Measurements from ENCODE around the gene ELMO1.
A peak's percentile ranks its signal among the peaks of the same experiment; 100 is the strongest.

Gene ELMO1

DNA sequence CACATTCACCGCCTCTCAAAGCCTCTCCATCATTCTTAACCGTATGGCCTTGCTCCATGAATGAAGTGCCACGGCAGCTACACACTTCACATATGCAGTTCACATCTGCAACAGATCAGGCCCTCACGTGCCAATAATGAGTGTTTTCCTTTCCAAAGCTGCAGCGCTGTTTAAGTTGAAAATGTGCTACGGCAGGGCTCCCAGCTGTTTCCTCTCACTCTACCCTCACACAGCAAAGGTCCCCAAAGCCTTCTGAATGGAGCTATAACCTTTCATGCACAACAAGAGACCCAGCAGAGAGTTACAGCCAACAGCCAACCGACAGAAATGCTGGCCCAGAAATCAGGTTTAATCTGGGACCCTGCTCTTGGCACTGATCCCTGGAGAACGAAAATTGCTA, 236.1 kb downstream of the ELMO1 start:
- peak overlapping the region; percentile 54 for H3K23ac ChIP-seq (ENCODE audit: low read length)
- H3K36me3 ChIP-seq (ENCODE audit: control insufficient read depth in 1 of 2, insufficient read depth in 2 of 2, low read length in 2 of 2) = peaks cover 8 to 23% of the 10 kb centered on the region in 2 experiments
- H3K27ac ChIP-seq (ENCODE audit: low read depth, low read length) = no peak overlapping the region
- H4K91ac ChIP-seq (ENCODE audit: low read depth, low read length) = no peak overlapping the region
- DNase-seq = no peak
- no peak overlapping the region for H3K14ac ChIP-seq (ENCODE audit: low read length)
- peaks cover 0 to 3% of the 10 kb centered on the region in 2 experiments for H3K4me1 ChIP-seq (ENCODE audit: control insufficient read depth in 1 of 2, insufficient read depth in 2 of 2, low read length in 2 of 2)
- H2AFZ ChIP-seq (ENCODE audit: insufficient read depth, low read length, poor library complexity) = no peak overlapping the region
- H3K18ac ChIP-seq (ENCODE audit: low read length) = no peak overlapping the region
- no CpG with 5 or more reads among the region's 8 CpGs for WGBS (ENCODE audit: extremely low coverage, insufficient coverage, insufficient read length)
- H2BK120ac ChIP-seq (ENCODE audit: insufficient read depth, low read length, poor library complexity) = no peak overlapping the region
- no peak overlapping the region for H3K9ac ChIP-seq (ENCODE audit: low read length)
- no peaks in the 10 kb centered on the region for H3K79me2 ChIP-seq (ENCODE audit: control insufficient read depth, insufficient read depth, low read length, poor library complexity)
- H3K4ac ChIP-seq (ENCODE audit: low read depth, low read length) = no peak overlapping the region
- no peak overlapping the region for H4K12ac ChIP-seq (ENCODE audit: low read depth, low read length)
- H2AK5ac ChIP-seq (ENCODE audit: low read length) = no peak overlapping the region
- H2BK12ac ChIP-seq (ENCODE audit: low read length) = no peak overlapping the region
- H2BK5ac ChIP-seq (ENCODE audit: low read depth, low read length, poor library complexity) = no peak overlapping the region
- H3K79me1 ChIP-seq (ENCODE audit: low read length) = no peaks in the 10 kb centered on the region
- H3K27me3 ChIP-seq (ENCODE audit: insufficient read depth, low read length) = no peaks in the 10 kb centered on the region
- H3K9me3 ChIP-seq (ENCODE audit: insufficient read depth, low read depth, low read length) = no peaks in the 10 kb centered on the region
- no peak overlapping the region for H3K4me3 ChIP-seq (ENCODE audit: low read depth, low read length)
- H4K8ac ChIP-seq (ENCODE audit: low read depth, low read length) = no peak overlapping the region
- H3K4me2 ChIP-seq (ENCODE audit: low read length) = no peak overlapping the region

DNA sequence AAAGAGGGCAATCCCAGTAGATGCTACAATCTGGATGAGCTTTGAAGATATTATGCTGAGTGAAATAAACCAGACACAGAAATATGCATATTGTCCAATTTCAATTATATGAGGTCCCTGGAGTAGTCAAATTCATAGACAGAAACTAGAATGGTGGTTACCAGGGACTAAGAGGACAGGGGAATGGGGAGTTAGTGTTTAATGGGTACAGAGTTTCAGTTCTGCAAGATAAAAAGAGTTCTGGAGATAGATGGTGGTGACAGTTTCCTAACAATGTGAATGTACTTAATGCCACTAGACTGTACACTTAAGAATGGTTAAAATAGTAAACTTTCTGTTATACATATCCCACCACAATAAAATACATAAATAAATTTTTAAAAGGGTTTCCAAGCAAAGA, 236.6 kb downstream of the ELMO1 start:
- H2AFZ ChIP-seq (ENCODE audit: insufficient read depth, low read length, poor library complexity) = no peak overlapping the region
- H2AK5ac ChIP-seq (ENCODE audit: low read length) = no peak overlapping the region
- H3K79me1 ChIP-seq (ENCODE audit: low read length) = no peaks in the 10 kb centered on the region
- no peak overlapping the region for H3K18ac ChIP-seq (ENCODE audit: low read length)
- no peak overlapping the region for H2BK12ac ChIP-seq (ENCODE audit: low read length)
- peaks cover 8 to 24% of the 10 kb centered on the region in 2 experiments for H3K36me3 ChIP-seq (ENCODE audit: control insufficient read depth in 1 of 2, insufficient read depth in 2 of 2, low read length in 2 of 2)
- H2BK5ac ChIP-seq (ENCODE audit: low read depth, low read length, poor library complexity) = no peak overlapping the region
- no peaks in the 10 kb centered on the region for H3K27me3 ChIP-seq (ENCODE audit: insufficient read depth, low read length)
- H4K8ac ChIP-seq (ENCODE audit: low read depth, low read length) = no peak overlapping the region
- no peak overlapping the region for H3K23ac ChIP-seq (ENCODE audit: low read length)
- H2BK120ac ChIP-seq (ENCODE audit: insufficient read depth, low read length, poor library complexity) = no peak overlapping the region
- H3K27ac ChIP-seq (ENCODE audit: low read depth, low read length) = no peak overlapping the region
- no peaks in the 10 kb centered on the region for H3K79me2 ChIP-seq (ENCODE audit: control insufficient read depth, insufficient read depth, low read length, poor library complexity)
- no peak for DNase-seq
- H3K4me1 ChIP-seq (ENCODE audit: control insufficient read depth in 1 of 2, insufficient read depth in 2 of 2, low read length in 2 of 2) = peaks cover 0 to 3% of the 10 kb centered on the region in 2 experiments
- H3K4me2 ChIP-seq (ENCODE audit: low read length) = no peak overlapping the region
- no peak overlapping the region for H4K12ac ChIP-seq (ENCODE audit: low read depth, low read length)
- H3K9ac ChIP-seq (ENCODE audit: low read length) = no peak overlapping the region
- H3K9me3 ChIP-seq (ENCODE audit: insufficient read depth, low read depth, low read length) = no peaks in the 10 kb centered on the region
- H3K14ac ChIP-seq (ENCODE audit: low read length) = no peak overlapping the region
- H3K4me3 ChIP-seq (ENCODE audit: low read depth, low read length) = no peak overlapping the region
- H4K91ac ChIP-seq (ENCODE audit: low read depth, low read length) = no peak overlapping the region
- no peak overlapping the region for H3K4ac ChIP-seq (ENCODE audit: low read depth, low read length)

DNA sequence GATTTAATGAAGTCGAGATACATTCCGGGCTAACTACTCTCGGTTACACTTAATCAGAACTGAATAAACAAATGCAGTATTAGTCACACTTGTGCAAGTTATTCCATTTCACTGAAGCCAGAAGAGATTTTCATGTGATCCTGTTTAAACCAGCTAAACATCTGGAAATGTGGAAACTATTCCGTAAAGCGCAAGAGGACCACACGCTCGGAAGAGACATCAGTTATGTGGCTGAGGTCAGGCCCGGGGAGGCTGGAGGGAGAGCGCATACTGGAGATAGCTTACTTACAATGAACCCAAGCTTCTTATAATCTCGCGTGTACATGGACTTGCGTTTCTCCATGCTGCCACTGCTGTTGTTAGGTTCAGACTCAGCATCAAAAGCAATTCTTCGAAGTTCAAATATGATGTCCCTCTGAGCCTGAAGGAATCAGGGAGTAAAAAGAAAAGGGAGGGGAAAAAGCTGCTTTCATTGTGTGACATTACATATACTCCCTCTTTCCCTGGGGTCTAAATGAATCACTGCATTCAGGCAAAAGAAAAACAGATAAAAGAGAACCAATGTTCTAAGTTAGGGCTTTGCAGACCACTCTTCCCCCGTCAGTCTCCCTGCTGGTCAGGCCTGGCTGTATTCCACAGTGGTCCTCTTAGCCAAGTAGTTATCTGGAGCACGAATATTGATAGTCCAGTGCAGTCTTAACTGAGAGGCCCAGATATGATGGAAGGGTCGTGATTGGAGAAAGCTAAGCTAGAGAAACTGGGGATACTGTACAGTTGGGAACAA, 237.4 kb downstream of the ELMO1 start:
- no peaks in the 10 kb centered on the region for H3K79me2 ChIP-seq (ENCODE audit: control insufficient read depth, insufficient read depth, low read length, poor library complexity)
- H3K9ac ChIP-seq (ENCODE audit: low read length) = no peak overlapping the region
- H3K14ac ChIP-seq (ENCODE audit: low read length) = no peak overlapping the region
- no peak overlapping the region for H3K4me3 ChIP-seq (ENCODE audit: low read depth, low read length)
- no peak overlapping the region for H3K4me2 ChIP-seq (ENCODE audit: low read length)
- H3K36me3 ChIP-seq (ENCODE audit: control insufficient read depth in 1 of 2, insufficient read depth in 2 of 2, low read length in 2 of 2) = peaks cover 8 to 26% of the 10 kb centered on the region in 2 experiments
- no peak overlapping the region for H2AK5ac ChIP-seq (ENCODE audit: low read length)
- no peak overlapping the region for H3K27ac ChIP-seq (ENCODE audit: low read depth, low read length)
- peaks cover 0 to 3% of the 10 kb centered on the region in 2 experiments for H3K4me1 ChIP-seq (ENCODE audit: control insufficient read depth in 1 of 2, insufficient read depth in 2 of 2, low read length in 2 of 2)
- H3K27me3 ChIP-seq (ENCODE audit: insufficient read depth, low read length) = no peaks in the 10 kb centered on the region
- H4K8ac ChIP-seq (ENCODE audit: low read depth, low read length) = no peak overlapping the region
- no peak for DNase-seq
- no peak overlapping the region for H3K4ac ChIP-seq (ENCODE audit: low read depth, low read length)
- no peak overlapping the region for H3K23ac ChIP-seq (ENCODE audit: low read length)
- WGBS (ENCODE audit: extremely low coverage, insufficient coverage, insufficient read length) = no CpG with 5 or more reads among the region's 16 CpGs
- H3K79me1 ChIP-seq (ENCODE audit: low read length) = no peaks in the 10 kb centered on the region
- no peak overlapping the region for H4K12ac ChIP-seq (ENCODE audit: low read depth, low read length)
- no peak overlapping the region for H2AFZ ChIP-seq (ENCODE audit: insufficient read depth, low read length, poor library complexity)
- no peak overlapping the region for H2BK12ac ChIP-seq (ENCODE audit: low read length)
- H3K18ac ChIP-seq (ENCODE audit: low read length) = no peak overlapping the region
- no peak overlapping the region for H2BK120ac ChIP-seq (ENCODE audit: insufficient read depth, low read length, poor library complexity)
- no peaks in the 10 kb centered on the region for H3K9me3 ChIP-seq (ENCODE audit: insufficient read depth, low read depth, low read length)
- no peak overlapping the region for H4K91ac ChIP-seq (ENCODE audit: low read depth, low read length)
- H2BK5ac ChIP-seq (ENCODE audit: low read depth, low read length, poor library complexity) = no peak overlapping the region

DNA sequence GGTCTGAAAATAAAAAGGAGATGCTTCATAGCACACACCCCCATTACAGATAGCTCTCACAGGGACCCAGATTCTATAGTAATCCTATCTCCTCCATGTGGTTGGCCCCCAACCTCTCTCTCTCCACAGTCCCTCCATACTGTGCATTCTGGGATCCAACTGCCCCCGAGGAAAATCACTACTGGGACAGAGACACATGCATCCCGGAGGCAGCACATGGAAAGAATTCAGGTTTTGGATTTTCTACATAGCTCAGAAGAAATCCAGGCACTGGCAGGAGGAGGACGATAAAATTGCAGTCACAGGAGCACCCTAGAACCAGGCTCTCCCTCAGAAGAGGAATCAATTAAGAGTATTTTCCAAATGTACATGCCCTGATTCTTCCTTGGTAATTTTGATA, 239.5 kb downstream of the ELMO1 start:
- H2BK12ac ChIP-seq (ENCODE audit: low read length) = no peak overlapping the region
- no peak overlapping the region for H4K12ac ChIP-seq (ENCODE audit: low read depth, low read length)
- H2BK5ac ChIP-seq (ENCODE audit: low read depth, low read length, poor library complexity) = no peak overlapping the region
- no peak overlapping the region for H3K27ac ChIP-seq (ENCODE audit: low read depth, low read length)
- no peak for DNase-seq
- H2BK120ac ChIP-seq (ENCODE audit: insufficient read depth, low read length, poor library complexity) = no peak overlapping the region
- H3K27me3 ChIP-seq (ENCODE audit: insufficient read depth, low read length) = no peaks in the 10 kb centered on the region
- H3K14ac ChIP-seq (ENCODE audit: low read length) = no peak overlapping the region
- no peak overlapping the region for H2AK5ac ChIP-seq (ENCODE audit: low read length)
- H3K4ac ChIP-seq (ENCODE audit: low read depth, low read length) = no peak overlapping the region
- no peak overlapping the region for H4K8ac ChIP-seq (ENCODE audit: low read depth, low read length)
- H2AFZ ChIP-seq (ENCODE audit: insufficient read depth, low read length, poor library complexity) = peak overlapping the region; percentile 35
- no peaks in the 10 kb centered on the region for H3K79me1 ChIP-seq (ENCODE audit: low read length)
- no peak overlapping the region for H3K4me2 ChIP-seq (ENCODE audit: low read length)
- H3K4me1 ChIP-seq (ENCODE audit: control insufficient read depth in 1 of 2, insufficient read depth in 2 of 2, low read length in 2 of 2) = no peaks in the 10 kb centered on the region
- no peaks in the 10 kb centered on the region for H3K9me3 ChIP-seq (ENCODE audit: insufficient read depth, low read depth, low read length)
- no peak overlapping the region for H4K91ac ChIP-seq (ENCODE audit: low read depth, low read length)
- no CpG with 5 or more reads among the region's 3 CpGs for WGBS (ENCODE audit: extremely low coverage, insufficient coverage, insufficient read length)
- peaks cover 11 to 33% of the 10 kb centered on the region in 2 experiments for H3K36me3 ChIP-seq (ENCODE audit: control insufficient read depth in 1 of 2, insufficient read depth in 2 of 2, low read length in 2 of 2)
- H3K18ac ChIP-seq (ENCODE audit: low read length) = no peak overlapping the region
- no peak overlapping the region for H3K9ac ChIP-seq (ENCODE audit: low read length)
- no peak overlapping the region for H3K23ac ChIP-seq (ENCODE audit: low read length)
- H3K79me2 ChIP-seq (ENCODE audit: control insufficient read depth, insufficient read depth, low read length, poor library complexity) = no peaks in the 10 kb centered on the region
- H3K4me3 ChIP-seq (ENCODE audit: low read depth, low read length) = no peak overlapping the region

All from trophoblast cell (in vitro differentiated cells and primary cell).